Heart right ventricle (tissue), 16 donors: Measurements from ENCODE around the gene PAGE4. TPM values are rescaled to one million over a fixed set of nuclear protein-coding genes. Genes with fewer than 3 reads are reported as not detected.
A peak's percentile ranks its signal among the peaks of the same experiment; 100 is the strongest.

Experiments used
- ATAC-seq, 8 donors: fragments of 200-7000 bp; cut with Tn5 transposase; one replicate each; pipeline ENCODE4 v1.9.1; 2020; ENCODE audit warnings: mild to moderate bottlenecking in 8 of 8, moderate library complexity in 8 of 8, moderate number of reproducible peaks in 1 of 8
- DNase-seq, 2 donors: peaks; one replicate each; pipeline ENCODE4 v3.0.0-alpha.2; 2020
- H3K27ac ChIP-seq, 10 donors: fragments of 200-600 bp; sonication (generic) in 2 of 10; one replicate each; pipeline versions ENCODE4 v1.5.0 to v1.8.0; 2020 to 2022; ENCODE audit warnings: mild to moderate bottlenecking in 3 of 10
- H3K27me3 ChIP-seq, 7 donors: fragments of 200-600 bp; one replicate each; pipeline ENCODE4 v1.8.0; 2021 to 2022; ENCODE audit warnings: mild to moderate bottlenecking in 2 of 7
- H3K36me3 ChIP-seq, 9 donors: fragments of 200-600 bp; sonication (generic) in 1 of 9; one replicate each; pipeline versions ENCODE4 v1.5.0 to v1.8.0; 2020 to 2022; ENCODE audit warnings: mild to moderate bottlenecking in 2 of 9
- H3K4me1 ChIP-seq, 9 donors: fragments of 200-600 bp; sonication (generic) in 1 of 9; one replicate each; pipeline versions ENCODE4 v1.5.0 to v1.8.0; 2020 to 2022; ENCODE audit warnings: mild to moderate bottlenecking in 4 of 9
- H3K4me3 ChIP-seq, 10 donors: fragments of 200-600 bp; sonication (generic) in 2 of 10; one replicate each; pipeline versions ENCODE4 v1.5.0 to v1.8.0; 2020 to 2022; ENCODE audit warnings: mild to moderate bottlenecking in 7 of 10, moderate library complexity in 2 of 10
- H3K9me3 ChIP-seq, 11 donors: fragments of 200-600 bp in 10 of 11; sonication (generic) in 2 of 11; one replicate each; pipeline versions ENCODE4 v1.5.0 to v1.8.0; 2013 to 2022; ENCODE audit warnings: mild to moderate bottlenecking in 2 of 11, control low read depth in 1 of 11, moderate library complexity in 1 of 11
- WGBS, 2 donors: extraction: QIAGEN DNeasy Blood & Tissue Kit; methylation state at CpG; one replicate each; pipeline ENCODE4 v1.1.7; 2013; ENCODE audit warnings: inconsistent platforms in 1 of 2; 5-methylcytosine and 5-hydroxymethylcytosine counted together
- intact Hi-C, 10 donors: fragments of 100-400 bp; cut with DNase I; formaldehyde crosslinking; loops; one replicate each; pipeline versions ENCODE4 v1.11.1 to v1.14.2; 2022
- polyA plus RNA-seq, 2 donors: library from polyadenylated mRNA; stranded (reverse); fragments of 200-250 nt; gene quantifications; one replicate each; pipeline ENCODE4 v1.2.3, GENCODE V29; 2013
- total RNA-seq, 10 donors: library from RNA; stranded (reverse); fragmentation: NEBNext Ultra II Directional in 3 of 10; extraction: Animal tissue kit (Norgen Biotek cat#: 25700) in 3 of 10; gene quantifications; one replicate each; pipeline versions ENCODE4 v1.2.1 to v1.2.4, GENCODE V29; 2021 to 2023
- TF ChIP-seq, protein P1 (sequence below), 9 donors: fragments of 200-600 bp; sonication (generic) in 2 of 9; IDR thresholded peaks; one replicate each; pipeline versions ENCODE4 v1.5.0 to v1.8.0; 2021 to 2022; ENCODE audit warnings: antibody characterized with exemption in 9 of 9, mild to moderate bottlenecking in 5 of 9, moderate library complexity in 1 of 9
- donor health status: Arrhythmogenic right ventricular cardiomyopathy.
- donor health status: ischemic (EF 13 %, LVEDD 7.1; RV severe dilation, severe dysfunction).
- donor health status: healthy with polysubstance abuse.
- donor health status: DM: no; HTN: yes; CAD: no.
- donor health status: DM: no; HTN: no; CAD: no.
- donor health status: ischemic (EF 25% LVEDD 6.9; RV normal size, moderate dysfunction).
- donor health status: ischemic (EF 25% LVEDD 5.7; RV mildly dilated, moderate dysfunction).
- donor health status: healthy.
- donor health status: DM: yes; HTN: yes; CAD: no.
- donor health status: Ischemic cardiomyopathy.
- donor health status: ischemic (EF 35%, LVEDD 5.7; RV mildly dilated, moderate dysfunction).
- donor health status: nonischemic (EF 11% LVEDD 7.7; RV severe dilation, severe dysfunction).
- donor health status: DM: yes; HTN: yes; CAD: no.
- donor health status: PGD.
- donor health status: ischemic (EF 29% LVEDD 5.4; RV normal size, mild dysfunction).
- donor health status: nonischemic (EF 23%, LVEDD 6.1; RV moderate dilation, normal function).

PAGE4 gene
- total and polyA plus RNA-seq, 12 donors: not detected

- WGBS, 2 donors: 69 to 75% methylated on average over 2 of the region's 2 CpGs
- no peaks in the 10 kb centered on the region for H3K4me1 ChIP-seq
- H3K9me3 ChIP-seq: no peaks in the 10 kb centered on the region
- intact Hi-C loops: no loop called here
- no peak overlapping the region for H3K4me3 ChIP-seq
- DNase-seq (no peak), ATAC-seq (no peak)
- H3K36me3 ChIP-seq: no peaks in the 10 kb centered on the region
- no peak overlapping the region for H3K27ac ChIP-seq
- peaks cover 0 to 5% (median 0%) of the 10 kb centered on the region in 7 donors for H3K27me3 ChIP-seq
- TF ChIP-seq, protein P1, sequence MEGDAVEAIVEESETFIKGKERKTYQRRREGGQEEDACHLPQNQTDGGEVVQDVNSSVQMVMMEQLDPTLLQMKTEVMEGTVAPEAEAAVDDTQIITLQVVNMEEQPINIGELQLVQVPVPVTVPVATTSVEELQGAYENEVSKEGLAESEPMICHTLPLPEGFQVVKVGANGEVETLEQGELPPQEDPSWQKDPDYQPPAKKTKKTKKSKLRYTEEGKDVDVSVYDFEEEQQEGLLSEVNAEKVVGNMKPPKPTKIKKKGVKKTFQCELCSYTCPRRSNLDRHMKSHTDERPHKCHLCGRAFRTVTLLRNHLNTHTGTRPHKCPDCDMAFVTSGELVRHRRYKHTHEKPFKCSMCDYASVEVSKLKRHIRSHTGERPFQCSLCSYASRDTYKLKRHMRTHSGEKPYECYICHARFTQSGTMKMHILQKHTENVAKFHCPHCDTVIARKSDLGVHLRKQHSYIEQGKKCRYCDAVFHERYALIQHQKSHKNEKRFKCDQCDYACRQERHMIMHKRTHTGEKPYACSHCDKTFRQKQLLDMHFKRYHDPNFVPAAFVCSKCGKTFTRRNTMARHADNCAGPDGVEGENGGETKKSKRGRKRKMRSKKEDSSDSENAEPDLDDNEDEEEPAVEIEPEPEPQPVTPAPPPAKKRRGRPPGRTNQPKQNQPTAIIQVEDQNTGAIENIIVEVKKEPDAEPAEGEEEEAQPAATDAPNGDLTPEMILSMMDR (IDR thresholded peaks at IDR 0.05): no peak
Observed at GRCh38 chrX:49860867-49861535, 31.9 kb downstream of the PAGE4 start.

GRCh38 chrX:49862093-49862492 is 33.0 kb downstream of the PAGE4 start:
- peaks cover 0 to 5% (median 0%) of the 10 kb centered on the region in 7 donors for H3K27me3 ChIP-seq
- H3K4me1 ChIP-seq: no peaks in the 10 kb centered on the region
- no peak overlapping the region for H3K4me3 ChIP-seq
- TF ChIP-seq, protein P1 (IDR thresholded peaks at IDR 0.05): no peak
- no peaks in the 10 kb centered on the region for H3K9me3 ChIP-seq
- H3K27ac ChIP-seq: no peak overlapping the region
- intact Hi-C loops: no loop called here
- ATAC-seq (no peak), DNase-seq (no peak)
- H3K36me3 ChIP-seq: no peaks in the 10 kb centered on the region

GRCh38 chrX:49868739-49869138 is 39.6 kb downstream of the PAGE4 start:
- ATAC-seq (no peak), DNase-seq (no peak)
- H3K36me3 ChIP-seq: no peaks in the 10 kb centered on the region
- TF ChIP-seq, protein P1 (IDR thresholded peaks at IDR 0.05): no peak
- H3K27me3 ChIP-seq: peaks cover 0 to 44% (median 0%) of the 10 kb centered on the region in 7 donors
- H3K9me3 ChIP-seq: no peaks in the 10 kb centered on the region
- no peak overlapping the region for H3K27ac ChIP-seq
- 23 to 32% methylated on average over 1 of the region's 1 CpG for WGBS, 2 donors
- H3K4me1 ChIP-seq: no peaks in the 10 kb centered on the region
- no peak overlapping the region for H3K4me3 ChIP-seq
- intact Hi-C loops: no loop called here

DNA sequence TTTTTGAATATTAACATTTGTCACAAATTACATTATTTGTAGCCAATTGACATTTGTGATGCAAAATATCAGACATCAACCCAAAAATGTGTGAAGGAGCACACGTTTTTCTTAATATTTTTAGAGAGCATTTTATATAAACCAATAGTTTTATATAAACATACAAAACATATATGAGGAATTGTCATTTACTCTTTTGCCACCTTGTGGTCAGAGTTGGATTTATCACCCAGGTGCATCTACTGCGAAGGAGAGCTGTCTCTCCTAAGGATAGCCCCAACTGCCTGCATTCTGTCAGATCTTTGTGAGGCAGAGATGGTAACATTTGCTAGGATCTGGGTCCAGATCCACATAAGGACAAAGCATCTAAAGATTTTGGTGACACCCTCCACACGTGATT is 47.6 kb downstream of the PAGE4 start:
- H3K4me3 ChIP-seq: no peak overlapping the region
- no peaks in the 10 kb centered on the region for H3K36me3 ChIP-seq
- no peaks in the 10 kb centered on the region for H3K9me3 ChIP-seq
- H3K27ac ChIP-seq: peak overlapping the region in 2 of 10 donors; percentile 0 to 86
- ATAC-seq (no peak), DNase-seq (no peak)
- H3K27me3 ChIP-seq: peaks cover 0 to 16% (median 0%) of the 10 kb centered on the region in 7 donors
- intact Hi-C loops: loop anchor here in 2 of 10 donors (2.0 to 5.0 kb wide), 2 partner anchors 36 to 41 kb away; no protein-coding TSS in a partner anchor
- peaks cover 0 to 36% (median 5%) of the 10 kb centered on the region in 9 donors for H3K4me1 ChIP-seq
- 15% methylated on average over 3 of the region's 3 CpGs for WGBS, 2 donors
- TF ChIP-seq, protein P1 (IDR thresholded peaks at IDR 0.05): peak in 7 of 9 donors; percentile 36 to 58 (median 51)
